HCT116 (cell line): Measurements from ENCODE around the gene DDX20. TPM values are rescaled to one million over a fixed set of nuclear protein-coding genes. Genes with fewer than 3 reads are reported as not detected.
A peak's percentile ranks its signal among the peaks of the same experiment; 100 is the strongest.

Experiments
- ATAC-seq: fragments of 200-7000 bp; cut with Tn5 transposase; 2 replicates; pipeline ENCODE4 v1.9.1; 2020; ENCODE audit warnings: mild to moderate bottlenecking, moderate library complexity
- BruUV-seq: library from RNA; stranded (reverse); fragments of 400-500 nt; replicated peaks from 2 replicates; lab custom pipeline; 2021; lab: Mats Ljungman, UMichigan
- CTCF ChIA-PET: fragments of 300-600 bp; sonication (Branson Sonifier 250); formaldehyde crosslinking; loops from one replicate; lab custom pipeline; 2021; ENCODE audit warnings: antibody characterized with exemption; lab: Charles Lee
- POLR2A ChIA-PET: fragments of 300-600, 350-600 bp; sonication (Branson Sonifier 250); formaldehyde crosslinking; loops from one replicate; lab custom pipeline; 2021; ENCODE audit warnings: antibody characterized with exemption; lab: Charles Lee
- RAD21 ChIA-PET, 2 experiments: fragments of 300-600 bp; sonication (Branson Sonifier 250); formaldehyde crosslinking; loops; one replicate each; lab custom pipeline; 2023; ENCODE audit warnings: low total read pairs in 2 of 2; ENCODE audit not compliant: uncharacterized antibody in 2 of 2, unreplicated experiment in 2 of 2, low non-redundant PET in 1 of 2; lab: Charles Lee
- DNase-seq: peaks from one replicate; pipeline ENCODE4 v3.0.0-alpha.2; 2010; ENCODE audit warnings: low read depth, low spot score
- H2AFZ ChIP-seq: fragments of 200-600 bp; shearing (Covaris generic), sonication (generic); 2 replicates; pipeline ENCODE4 v1.6.1; 2017; ENCODE audit warnings: low read depth, mixed run types, mixed read lengths, antibody characterized with exemption, low read length; ENCODE audit not compliant: poor library complexity, severe bottlenecking
- H3K27ac ChIP-seq: 2 replicates; pipeline ENCODE4 v1.5.1; 2012; ENCODE audit warnings: low read depth, low read length
- H3K27me3 ChIP-seq: fragments of 200-600 bp; sonication (generic); 2 replicates; pipeline ENCODE4 v1.6.1; 2016; ENCODE audit warnings: mixed run types, low read length, mixed read lengths; ENCODE audit not compliant: insufficient read depth
- H3K36me3 ChIP-seq, 2 experiments: fragments of 200-500 bp in 1 of 2; fragments of 200-600 bp in 1 of 2; sonication (Bioruptor generic) in 1 of 2; sonication (generic) in 1 of 2; 2 replicates each; pipeline versions ENCODE4 v1.5.1 to v1.6.1; 2014 to 2016; ENCODE audit warnings: low read length in 2 of 2, inconsistent platforms in 1 of 2, mixed read lengths in 1 of 2, mixed run types in 1 of 2; ENCODE audit not compliant: insufficient read depth in 2 of 2, control insufficient read depth in 1 of 2
- H3K4me1 ChIP-seq, 2 experiments: fragments of 200-600 bp in 1 of 2; sonication (generic) in 1 of 2; 2 replicates each; pipeline versions ENCODE4 v1.5.1 to v1.6.1; 2012 to 2017; ENCODE audit warnings: low read length in 2 of 2, inconsistent platforms in 1 of 2, mild to moderate bottlenecking in 1 of 2, mixed read lengths in 1 of 2, mixed run types in 1 of 2, moderate library complexity in 1 of 2; ENCODE audit not compliant: insufficient read depth in 2 of 2, control insufficient read depth in 1 of 2
- H3K4me2 ChIP-seq: fragments of 200-600 bp; sonication (generic); 2 replicates; pipeline ENCODE4 v1.6.1; 2017; ENCODE audit warnings: mixed run types, low read length, mixed read lengths
- H3K4me3 ChIP-seq, 2 experiments: fragments of 200-600 bp in 1 of 2; sonication (generic) in 1 of 2; replicated peaks in 1 of 2; 2 replicates each; pipeline ENCODE4 v1.5.1; 2011 to 2016; ENCODE audit warnings: low read length in 2 of 2, control low read depth in 1 of 2, low read depth in 1 of 2, mild to moderate bottlenecking in 1 of 2, mixed read lengths in 1 of 2, mixed run types in 1 of 2
- H3K79me2 ChIP-seq: fragments of 200-600 bp; sonication (generic); 2 replicates; pipeline ENCODE4 v1.6.1; 2017; ENCODE audit warnings: mild to moderate bottlenecking, mixed run types, low read length, moderate library complexity, mixed read lengths; ENCODE audit not compliant: insufficient read depth
- H3K9ac ChIP-seq: fragments of 200-600 bp; sonication (generic); 2 replicates; pipeline ENCODE4 v1.6.1; 2016; ENCODE audit warnings: low read length, mixed read lengths
- H3K9me2 ChIP-seq: fragments of 200-600 bp; sonication (generic), shearing (Covaris generic); 2 replicates; pipeline ENCODE4 v1.6.1; 2017; ENCODE audit warnings: mixed run types, mild to moderate bottlenecking, moderate library complexity; ENCODE audit not compliant: insufficient read depth
- H3K9me3 ChIP-seq, 2 experiments: fragments of 200-500 bp in 1 of 2; fragments of 200-600 bp in 1 of 2; sonication (Bioruptor generic) in 1 of 2; sonication (generic) in 1 of 2; 2 replicates each; pipeline ENCODE4 v1.6.1; 2014 to 2017; ENCODE audit warnings: low read length in 2 of 2, mixed read lengths in 2 of 2, inconsistent platforms in 1 of 2, low read depth in 1 of 2, mild to moderate bottlenecking in 1 of 2, mixed run types in 1 of 2, moderate library complexity in 1 of 2; ENCODE audit not compliant: control insufficient read depth in 1 of 2, insufficient read depth in 1 of 2
- H4K20me1 ChIP-seq: fragments of 200-600 bp; sonication (generic), shearing (Covaris generic); 2 replicates; pipeline ENCODE4 v1.6.1; 2017; ENCODE audit warnings: mixed run types, mild to moderate bottlenecking, moderate library complexity; ENCODE audit not compliant: insufficient read depth
- CEBPB ChIP-seq: IDR thresholded peaks from 2 replicates; pipeline ENCODE4 v1.6.1; 2012; ENCODE audit warnings: low read depth
- CTCF ChIP-seq, 3 experiments: fragments of 200-600 bp in 1 of 3; sonication (generic) in 1 of 3; IDR thresholded peaks in 2 of 3; conservative IDR thresholded peaks in 1 of 3; 2 replicates each; pipeline ENCODE4 v1.5.1; 2012 to 2017; ENCODE audit warnings: low read depth in 2 of 3, low read length in 2 of 3, antibody characterized with exemption in 1 of 3, borderline replicate concordance in 1 of 3, control low read depth in 1 of 3, mild to moderate bottlenecking in 1 of 3, mixed read lengths in 1 of 3, mixed run types in 1 of 3, moderate library complexity in 1 of 3; ENCODE audit not compliant: insufficient read depth in 1 of 3
- JUND ChIP-seq: IDR thresholded peaks from 2 replicates; pipeline ENCODE4 v1.6.1; 2012
- POLR2AphosphoS5 ChIP-seq: IDR thresholded peaks from 2 replicates; pipeline ENCODE4 v1.6.1; 2011; ENCODE audit warnings: mild to moderate bottlenecking, low read depth, low read length, moderate library complexity
- SIN3A ChIP-seq: IDR thresholded peaks from 2 replicates; pipeline ENCODE4 v1.6.1; 2012; ENCODE audit warnings: low read depth
- ZBTB33 ChIP-seq: IDR thresholded peaks from 2 replicates; pipeline ENCODE4 v1.6.1; 2011; ENCODE audit warnings: mild to moderate bottlenecking, low read length, moderate library complexity; ENCODE audit not compliant: insufficient replicate concordance; ENCODE audit errors: extremely low read depth
- intact Hi-C: fragments of 100-400 bp; cut with micrococcal nuclease; formaldehyde crosslinking; loops from 2 replicates; pipeline ENCODE4 v1.10.0; 2022
- total RNA-seq: library from RNA; stranded (reverse); gene quantifications from one replicate; pipeline ENCODE4 v1.2.1, GENCODE V29; 2021; ENCODE audit not compliant: unreplicated experiment

The DDX20 gene
- total RNA-seq, 1 experiment from 2014 or later: 14.9 TPM

- TF ChIP-seq SIN3A (no peak), POLR2AphosphoS5 (0 out of 2 replicates have a peak, but pooled peaks have one; percentile 0)
- BruUV-seq: no TSS peak
- POLR2A ChIA-PET: no interaction called here
- no peak for DNase-seq
- Histone ChIP-seq H3K27me3 (no peaks in the 10 kb centered on the region), H3K9ac (no peak overlapping the region), H3K9me2 (no peaks in the 10 kb centered on the region), H3K4me1 (no peaks in the 10 kb centered on the region), H3K27ac (no peak overlapping the region), H3K4me3 (no peak overlapping the region), H3K9me3 (no peaks in the 10 kb centered on the region), H4K20me1 (no peaks in the 10 kb centered on the region), H3K36me3 (no peaks in the 10 kb centered on the region), H3K79me2 (no peaks in the 10 kb centered on the region), H3K4me2 (no peak overlapping the region), H2AFZ (no peak overlapping the region)
- intact Hi-C loops: no loop called here
- ATAC-seq: no peak
- CTCF ChIA-PET: interaction anchor here (1.0 kb wide), 1 partner anchor 13 kb away, joined by 3 read pairs; no protein-coding TSS in a partner anchor
- RAD21 ChIA-PET: no interaction called here
Measured at GRCh38 chr1:111723091-111723806, 32.5 kb upstream of the DDX20 start.

GRCh38 chr1:111723871-111724270 lies 31.8 kb upstream of the DDX20 start:
- intact Hi-C loops: no loop called here
- no peaks in the 10 kb centered on the region for H3K9me2 ChIP-seq
- no peak for ATAC-seq
- H3K9me3 ChIP-seq: no peaks in the 10 kb centered on the region
- H3K27me3 ChIP-seq: no peaks in the 10 kb centered on the region
- H4K20me1 ChIP-seq: no peaks in the 10 kb centered on the region
- no peak overlapping the region for H3K4me2 ChIP-seq
- no peak for DNase-seq
- TF ChIP-seq CEBPB: no peak
- TF ChIP-seq CTCF (IDR thresholded peaks at IDR 0.05 in 2 of 3, conservative IDR thresholded peaks at IDR 0.05 in 1 of 3; ENCODE audit: borderline replicate concordance in 1 of 3, insufficient read depth in 1 of 3, low read depth in 2 of 3, low read length in 2 of 3): no peak
- 0 out of 2 replicates have a peak, but pooled peaks have one; percentile 3 for TF ChIP-seq POLR2AphosphoS5
- TF ChIP-seq ZBTB33: no peak
- TF ChIP-seq JUND: no peak
- no peaks in the 10 kb centered on the region for H3K36me3 ChIP-seq
- ChIA-PET CTCF (interaction anchor here (1.0 kb wide), 1 partner anchor 13 kb away, joined by 3 read pairs; no protein-coding TSS in a partner anchor), POLR2A (no interaction called here), RAD21 (no interaction called here)
- TSS peak; percentile 35 for BruUV-seq
- no peak overlapping the region for H3K27ac ChIP-seq
- no peak overlapping the region for H2AFZ ChIP-seq
- no peak overlapping the region for H3K9ac ChIP-seq
- H3K4me1 ChIP-seq: no peaks in the 10 kb centered on the region
- H3K79me2 ChIP-seq: no peaks in the 10 kb centered on the region
- no peak overlapping the region for H3K4me3 ChIP-seq
